GM10266 (cell line): Measurements from ENCODE around the gene GLIS1.

ENCODE experiments used
- DNase-seq: peaks from one replicate; pipeline ENCODE4 v3.0.0; 2012; ENCODE audit errors: extremely low spot score
- TF ChIP-seq, protein P1 (sequence below): IDR thresholded peaks from 2 replicates; pipeline ENCODE4 v1.5.1; 2012; ENCODE audit warnings: mild to moderate bottlenecking, low read depth; ENCODE audit not compliant: control insufficient read depth, insufficient read depth; ENCODE audit errors: missing control alignments

The GLIS1 gene

GRCh38 chr1:53568540-53568939 is 170.4 kb downstream of the GLIS1 start:
- no peak for DNase-seq
- TF ChIP-seq, protein P1, sequence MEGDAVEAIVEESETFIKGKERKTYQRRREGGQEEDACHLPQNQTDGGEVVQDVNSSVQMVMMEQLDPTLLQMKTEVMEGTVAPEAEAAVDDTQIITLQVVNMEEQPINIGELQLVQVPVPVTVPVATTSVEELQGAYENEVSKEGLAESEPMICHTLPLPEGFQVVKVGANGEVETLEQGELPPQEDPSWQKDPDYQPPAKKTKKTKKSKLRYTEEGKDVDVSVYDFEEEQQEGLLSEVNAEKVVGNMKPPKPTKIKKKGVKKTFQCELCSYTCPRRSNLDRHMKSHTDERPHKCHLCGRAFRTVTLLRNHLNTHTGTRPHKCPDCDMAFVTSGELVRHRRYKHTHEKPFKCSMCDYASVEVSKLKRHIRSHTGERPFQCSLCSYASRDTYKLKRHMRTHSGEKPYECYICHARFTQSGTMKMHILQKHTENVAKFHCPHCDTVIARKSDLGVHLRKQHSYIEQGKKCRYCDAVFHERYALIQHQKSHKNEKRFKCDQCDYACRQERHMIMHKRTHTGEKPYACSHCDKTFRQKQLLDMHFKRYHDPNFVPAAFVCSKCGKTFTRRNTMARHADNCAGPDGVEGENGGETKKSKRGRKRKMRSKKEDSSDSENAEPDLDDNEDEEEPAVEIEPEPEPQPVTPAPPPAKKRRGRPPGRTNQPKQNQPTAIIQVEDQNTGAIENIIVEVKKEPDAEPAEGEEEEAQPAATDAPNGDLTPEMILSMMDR = no peak

GRCh38 chr1:53567851-53568250 is 171.1 kb downstream of the GLIS1 start:
- TF ChIP-seq, protein P1 = no peak
- DNase-seq = no peak

DNA sequence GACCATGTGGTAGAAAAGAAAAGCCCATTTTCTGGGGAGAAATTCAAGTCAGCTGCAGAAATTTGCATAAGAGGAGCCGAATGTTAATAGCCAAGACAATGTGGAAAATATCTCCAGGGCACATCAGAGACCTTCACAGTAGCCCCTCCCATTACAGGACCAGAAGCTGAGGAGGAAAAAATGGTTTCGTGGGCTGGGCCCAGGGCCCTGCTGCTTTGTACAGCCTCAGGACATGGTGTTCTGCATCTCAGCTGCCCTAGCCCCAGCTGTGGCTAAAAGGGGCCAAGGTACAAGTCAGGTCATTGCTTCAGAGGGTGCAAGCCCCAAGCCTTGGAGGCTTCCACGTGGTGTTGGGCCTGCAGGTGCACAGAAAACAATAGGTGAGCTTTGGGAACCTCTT is 171.5 kb downstream of the GLIS1 start:
- no peak for DNase-seq
- TF ChIP-seq, protein P1 = no peak

DNA sequence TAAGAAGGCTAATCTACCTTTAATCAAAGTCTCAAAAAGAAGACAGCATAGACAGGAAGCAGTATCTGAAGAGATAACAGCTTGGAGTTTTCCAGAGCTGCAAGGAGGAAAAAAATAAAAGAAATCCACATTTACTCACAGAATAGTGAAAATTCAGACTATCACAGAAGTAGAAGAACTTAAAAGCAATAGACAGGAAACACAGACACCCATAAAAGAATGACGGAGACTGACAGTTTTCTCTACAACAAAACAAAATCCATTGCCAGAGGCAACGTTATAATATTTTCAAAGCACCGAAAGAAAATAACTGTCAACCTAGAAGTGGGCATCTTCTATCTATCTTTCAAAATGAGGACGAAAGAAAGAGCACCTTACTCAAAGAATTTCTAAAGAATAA is 175.4 kb downstream of the GLIS1 start:
- no peak for DNase-seq
- TF ChIP-seq, protein P1 = no peak

GRCh38 chr1:53562981-53563379 is 176.0 kb downstream of the GLIS1 start:
- TF ChIP-seq, protein P1 = no peak
- no peak for DNase-seq

DNA sequence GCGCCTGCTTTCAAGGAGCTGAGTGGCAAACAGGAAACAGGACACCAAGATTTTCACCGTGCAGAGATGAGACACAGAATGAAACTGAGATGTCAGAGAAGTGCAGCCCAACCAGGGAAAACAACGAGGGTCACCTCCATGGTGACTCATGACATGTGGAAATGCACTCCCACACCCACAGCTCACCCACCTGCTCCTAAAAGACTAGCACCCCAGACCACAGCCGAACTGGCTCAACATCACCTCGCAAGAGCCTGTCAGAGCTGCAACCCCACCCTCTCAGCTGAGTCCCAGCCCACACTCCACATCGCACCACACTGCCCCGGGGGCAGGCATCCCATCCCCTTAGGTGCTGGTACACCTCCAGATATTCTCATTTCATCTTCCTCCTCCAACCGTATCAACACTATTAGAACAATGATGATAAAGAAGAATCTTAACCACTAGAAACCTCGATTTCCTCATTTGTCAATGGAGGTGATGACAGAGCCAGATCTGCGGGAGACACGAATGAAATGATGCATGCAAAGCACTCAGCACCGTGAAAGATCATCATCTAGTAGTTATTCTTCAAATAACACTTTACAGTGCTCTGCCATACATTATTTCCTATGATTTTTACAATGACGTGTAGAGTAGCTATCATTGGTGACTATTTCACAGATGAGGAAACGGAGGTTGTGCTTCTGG is 176.5 kb downstream of the GLIS1 start:
- TF ChIP-seq, protein P1 = no peak
- DNase-seq = no peak

GRCh38 chr1:53561503-53562105 is 177.4 kb downstream of the GLIS1 start:
- no peak for DNase-seq
- TF ChIP-seq, protein P1 = no peak
